ENCODE results near the gene PRMT5. TPM values are rescaled to one million over a fixed set of nuclear protein-coding genes. Genes with fewer than 3 reads are reported as not detected.

Gene PRMT5
- total RNA-seq, 1 donor from 2014 or later, result 118 TPM

DNA sequence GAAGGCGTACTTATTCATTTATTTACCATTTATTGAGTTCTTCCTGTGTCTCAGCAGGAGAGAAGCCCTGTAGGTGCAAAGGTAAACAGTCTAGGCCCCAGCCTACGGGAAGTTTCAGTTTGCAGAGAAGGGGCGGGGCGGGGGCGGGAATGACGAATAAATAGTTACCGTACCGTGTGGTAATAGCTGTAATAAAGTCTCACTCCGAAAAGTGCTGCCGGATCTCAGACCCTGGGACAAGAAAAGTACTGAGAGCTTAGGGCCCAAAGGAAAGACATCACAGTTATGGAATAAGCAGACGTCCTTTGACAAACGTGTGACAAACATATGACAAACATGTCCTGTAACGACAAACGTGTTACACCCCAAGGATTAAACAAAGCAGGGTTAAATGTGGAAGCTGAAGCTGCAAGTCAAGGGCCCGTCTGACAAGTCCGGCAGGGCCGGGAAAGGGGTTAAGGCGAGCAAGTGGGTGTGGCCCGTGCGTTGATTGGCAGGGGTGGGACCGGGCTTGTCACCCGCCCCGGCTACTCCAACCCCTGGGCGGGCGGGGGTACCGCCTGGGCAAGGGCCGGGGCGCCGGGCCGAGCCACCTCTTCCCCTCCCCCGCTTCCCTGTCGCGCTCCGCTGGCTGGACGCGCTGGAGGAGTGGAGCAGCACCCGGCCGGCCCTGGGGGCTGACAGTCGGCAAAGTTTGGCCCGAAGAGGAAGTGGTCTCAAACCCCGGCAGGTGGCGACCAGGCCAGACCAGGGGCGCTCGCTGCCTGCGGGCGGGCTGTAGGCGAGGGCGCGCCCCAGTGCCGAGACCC lies 57.7 kb downstream of the PRMT5 start, which contains the start of gene LRP10:
TSS of gene LRP10 (plus strand) at position 517 of the 809 bp plus-strand sequence. CDS start 564 bp downstream, outside the sequence.
- DNase-seq (ENCODE audit: low spot score in 2 of 2), result peak; percentile 74 to 97
- Histone ChIP-seq H3K27me3 (no peaks in the 10 kb centered on the region), H3K4me1 (peaks cover 12 to 24% of the 10 kb centered on the region in 2 donors), H3K36me3 (peaks cover 32% of the 10 kb centered on the region in 2 donors), H3K9me3 (no peaks in the 10 kb centered on the region), H3K27ac (peak within 1 kb of the TSS; percentile 99 to 100), H3K4me3 (peak within 1 kb of the TSS; percentile 95 to 100)
- intact Hi-C loops (cut with DNase I), result loop anchor here (1.0 to 5.0 kb wide), 9 partner anchors 15 to 1496 kb away; partner anchors contain the start of genes ACIN1, C14orf119, MMP14 and NFATC4
- TF ChIP-seq, protein P1, sequence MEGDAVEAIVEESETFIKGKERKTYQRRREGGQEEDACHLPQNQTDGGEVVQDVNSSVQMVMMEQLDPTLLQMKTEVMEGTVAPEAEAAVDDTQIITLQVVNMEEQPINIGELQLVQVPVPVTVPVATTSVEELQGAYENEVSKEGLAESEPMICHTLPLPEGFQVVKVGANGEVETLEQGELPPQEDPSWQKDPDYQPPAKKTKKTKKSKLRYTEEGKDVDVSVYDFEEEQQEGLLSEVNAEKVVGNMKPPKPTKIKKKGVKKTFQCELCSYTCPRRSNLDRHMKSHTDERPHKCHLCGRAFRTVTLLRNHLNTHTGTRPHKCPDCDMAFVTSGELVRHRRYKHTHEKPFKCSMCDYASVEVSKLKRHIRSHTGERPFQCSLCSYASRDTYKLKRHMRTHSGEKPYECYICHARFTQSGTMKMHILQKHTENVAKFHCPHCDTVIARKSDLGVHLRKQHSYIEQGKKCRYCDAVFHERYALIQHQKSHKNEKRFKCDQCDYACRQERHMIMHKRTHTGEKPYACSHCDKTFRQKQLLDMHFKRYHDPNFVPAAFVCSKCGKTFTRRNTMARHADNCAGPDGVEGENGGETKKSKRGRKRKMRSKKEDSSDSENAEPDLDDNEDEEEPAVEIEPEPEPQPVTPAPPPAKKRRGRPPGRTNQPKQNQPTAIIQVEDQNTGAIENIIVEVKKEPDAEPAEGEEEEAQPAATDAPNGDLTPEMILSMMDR (IDR thresholded peaks at IDR 0.05), result peak in 1 of 3 experiments; percentile 4

DNA sequence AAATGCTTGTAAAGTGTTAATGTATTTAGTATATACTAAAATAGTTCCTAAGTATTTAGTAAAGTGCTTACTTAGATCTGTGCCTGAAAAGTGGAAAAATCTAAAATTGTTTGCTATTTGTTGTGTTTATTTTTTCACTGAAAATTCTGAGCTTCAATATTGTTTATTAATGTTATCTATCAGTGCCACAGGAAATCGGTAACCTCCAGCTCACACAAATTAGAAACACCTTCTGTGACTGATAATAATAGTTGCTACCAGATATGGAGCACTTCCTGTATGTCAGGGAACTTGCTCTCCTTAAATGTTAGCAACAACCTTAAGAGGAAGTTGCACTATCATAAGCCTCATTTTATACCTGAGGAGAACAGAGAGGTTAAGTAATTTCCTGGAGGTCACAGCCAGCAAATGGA lies 58.4 kb downstream of the PRMT5 start:
- intact Hi-C loops (cut with DNase I), result loop anchor here (1.0 to 5.0 kb wide), 7 partner anchors 20 to 1496 kb away; partner anchors contain the start of genes ACIN1, C14orf119, MMP14 and NFATC4
- no peaks in the 10 kb centered on the region for H3K27me3 ChIP-seq

More for the DNA sequence above, 58.4 kb downstream of the PRMT5 start:
- Histone ChIP-seq H3K36me3 (peaks cover 26% of the 10 kb centered on the region in 2 donors), H3K4me1 (peaks cover 12 to 24% of the 10 kb centered on the region in 2 donors), H3K27ac (peak overlapping the region; percentile 99 to 100), H3K9me3 (no peaks in the 10 kb centered on the region), H3K4me3 (peak overlapping the region; percentile 95 to 100)
- DNase-seq (ENCODE audit: low spot score in 2 of 2), result no peak
- TF ChIP-seq, protein P1 (IDR thresholded peaks at IDR 0.05), result no peak

Other genes with a start within 250 kb of the PRMT5 start
- 68.3 TPM for gene OXA1L, start 162.7 kb downstream of the PRMT5 start, total RNA-seq
- 7.6 TPM for gene SLC7A7, start 113.9 kb downstream of the PRMT5 start, total RNA-seq
- 6.6 TPM for gene MRPL52, start 99.5 kb downstream of the PRMT5 start, total RNA-seq
- gene MMP14, start 92.8 kb downstream of the PRMT5 start, total RNA-seq, result 178 TPM
- gene LRP10, start 57.6 kb downstream of the PRMT5 start, total RNA-seq, result 214 TPM
- 1.9 TPM for gene REM2, start 46.2 kb downstream of the PRMT5 start, total RNA-seq
- 113 TPM for gene RBM23, start 10.2 kb downstream of the PRMT5 start, total RNA-seq
- gene HAUS4, start 27.7 kb upstream of the PRMT5 start, total RNA-seq, result 61.8 TPM
- 11.6 TPM for gene AJUBA, start 53.2 kb upstream of the PRMT5 start, total RNA-seq
- gene C14orf93, start 80.8 kb upstream of the PRMT5 start, total RNA-seq, result 7.1 TPM
- 62.7 TPM for gene PSMB5, start 105.5 kb upstream of the PRMT5 start, total RNA-seq
- not detected for gene PSMB11, start 112.8 kb upstream of the PRMT5 start, total RNA-seq
- 5.9 TPM for gene CDH24, start 128.1 kb upstream of the PRMT5 start, total RNA-seq
- gene ACIN1, start 165.8 kb upstream of the PRMT5 start, total RNA-seq, result 58.9 TPM
- 2.2 TPM for gene C14orf119, start 166.1 kb upstream of the PRMT5 start, total RNA-seq
- gene CIROP, start 175.6 kb upstream of the PRMT5 start, total RNA-seq, result not detected
- gene CEBPE, start 189.9 kb upstream of the PRMT5 start, total RNA-seq, result not detected